Omental fat pad (tissue), 4 donors: ENCODE data around the gene EMP2. TPM values are rescaled to one million over a fixed set of nuclear protein-coding genes. Genes with fewer than 3 reads are reported as not detected.

Experiments used
- ATAC-seq: fragments of 150-250 bp; one replicate; pipeline ENCODE4 v1.9.1; 2016; ENCODE audit warnings: mild to moderate bottlenecking, moderate library complexity; ENCODE audit not compliant: low FRiP score
- DNase-seq: peaks from one replicate; pipeline ENCODE4 v3.0.0-alpha.2; 2019; ENCODE audit warnings: low spot score
- CTCF ChIP-seq, 3 donors: fragments of 450-650 bp; IDR thresholded peaks; one replicate each; pipeline ENCODE4 v1.5.1; 2016 to 2017; ENCODE audit warnings: antibody characterized with exemption in 3 of 3, mild to moderate bottlenecking in 3 of 3, moderate library complexity in 2 of 3
- total RNA-seq, 4 donors: library from RNA; depleted of rRNA; stranded (reverse); fragments of >200 nt; gene quantifications; one replicate each; pipeline ENCODE4 v1.1.0, GENCODE V29; 2016

EMP2 gene
- total RNA-seq, 4 donors from 2014 or later: 36.7 to 80.4 (median 50.1) TPM

DNA sequence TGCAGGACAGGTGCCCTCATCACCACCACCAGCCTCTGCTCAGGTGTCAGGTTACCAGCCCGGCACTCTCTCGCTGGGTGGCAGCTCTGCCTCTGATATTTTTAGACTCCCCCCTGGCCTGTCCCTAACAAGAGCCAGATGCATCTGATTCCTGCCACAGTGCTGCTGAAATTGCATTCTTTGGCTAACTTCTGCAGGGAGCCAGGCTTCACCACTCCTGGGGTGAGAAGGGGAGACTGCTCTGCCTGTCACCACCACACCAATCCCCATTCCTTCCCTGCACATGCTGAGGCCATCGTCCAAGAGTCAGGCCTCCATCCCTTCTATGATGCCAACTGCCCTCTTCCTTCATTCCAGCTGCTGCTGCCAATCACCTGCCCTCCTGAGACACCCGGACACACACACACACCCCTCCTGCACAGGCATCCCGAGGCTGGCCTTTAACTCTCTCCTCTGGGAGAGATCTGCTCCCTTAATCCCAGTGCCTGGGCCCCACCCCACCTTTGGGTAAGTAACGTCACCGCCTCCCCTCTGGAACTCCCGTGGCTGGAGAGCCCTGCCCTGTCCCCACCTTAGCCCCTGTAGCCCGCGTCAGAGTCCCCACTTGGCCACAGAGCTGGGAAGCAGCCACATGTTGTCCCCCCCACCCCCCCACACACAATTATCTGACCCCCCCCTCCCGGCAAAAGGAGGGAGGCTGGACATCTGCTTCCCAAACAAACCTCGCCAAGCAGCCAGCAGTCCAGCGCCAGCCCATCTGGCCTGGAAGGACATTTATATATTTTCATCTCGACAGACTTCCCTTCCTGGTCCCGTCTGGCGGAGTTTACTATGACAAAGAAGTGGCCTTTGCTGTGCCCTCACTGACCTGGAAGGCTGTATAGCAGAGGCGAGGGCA lies 2.8 kb downstream of the EMP2 start:
- TF ChIP-seq CTCF (IDR thresholded peaks at IDR 0.05): no peak
- DNase-seq: no peak
- ATAC-seq: no peak

DNA sequence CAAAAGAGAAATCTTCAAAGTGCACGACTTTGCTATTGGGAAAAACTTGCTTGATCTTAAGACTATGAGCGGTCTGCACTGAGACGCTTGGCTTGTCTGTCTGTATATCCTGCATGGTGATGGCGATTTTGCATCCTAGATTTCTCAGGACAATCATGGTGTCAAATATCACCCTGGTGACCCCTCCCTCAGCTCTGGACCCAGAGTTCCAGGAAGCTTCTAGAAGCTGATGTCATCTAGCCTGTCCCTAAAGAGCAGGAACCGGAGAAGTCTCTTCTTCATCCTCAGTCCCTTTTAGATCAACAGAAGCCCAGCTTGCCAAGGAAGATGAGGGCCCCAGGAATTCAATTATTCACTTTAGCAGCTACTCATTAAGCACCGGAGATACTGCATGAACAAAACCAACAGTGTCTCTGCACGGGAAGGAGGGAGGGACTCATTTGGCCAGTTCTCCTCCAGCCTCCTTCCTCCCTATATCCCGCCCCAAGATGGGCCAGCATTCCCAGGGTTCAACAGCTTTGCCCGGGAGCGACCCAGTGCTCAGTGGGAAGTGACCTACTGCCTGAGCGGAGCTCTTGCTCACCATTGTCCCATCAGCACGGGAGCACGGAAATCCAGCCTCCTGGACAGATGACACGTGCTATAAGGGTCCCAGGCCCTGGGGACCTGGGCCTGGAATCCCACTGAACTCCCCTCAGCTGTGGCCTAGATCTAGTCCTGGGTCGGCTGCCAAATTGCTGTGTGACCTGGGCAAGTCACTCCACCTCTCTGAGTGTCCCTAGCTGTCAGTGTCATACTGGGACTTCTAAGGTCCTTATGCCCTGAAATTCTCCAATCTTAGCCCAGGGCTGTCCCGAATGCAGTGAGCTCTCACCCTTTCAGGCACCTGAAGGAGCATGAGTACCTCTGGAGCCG lies 3.8 kb downstream of the EMP2 start:
- TF ChIP-seq CTCF (IDR thresholded peaks at IDR 0.05): no peak
- DNase-seq (no peak), ATAC-seq (no peak)

- DNase-seq (no peak), ATAC-seq (no peak)
- TF ChIP-seq CTCF (IDR thresholded peaks at IDR 0.05): no peak
Measured at GRCh38 chr16:10575506-10576130, 4.8 kb downstream of the EMP2 start.

DNA sequence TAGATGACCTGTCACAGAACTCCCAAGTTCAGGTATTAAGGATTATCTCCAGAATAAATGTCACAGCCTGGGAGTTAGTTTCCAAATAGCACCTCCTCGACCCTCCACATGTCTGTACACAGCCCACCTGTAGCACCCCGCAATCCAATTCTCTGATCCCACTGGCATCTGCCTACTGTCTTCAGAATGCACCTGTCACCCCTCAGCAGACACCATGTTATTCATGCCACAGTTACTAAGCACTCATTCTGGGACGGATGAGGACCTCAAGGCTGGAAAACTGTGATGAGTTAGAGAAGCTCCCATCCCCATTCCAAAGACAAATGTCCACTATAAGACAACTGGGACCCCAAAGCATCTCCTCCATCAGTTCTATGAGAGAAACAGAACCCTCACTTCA lies 7.8 kb downstream of the EMP2 start:
- DNase-seq (no peak), ATAC-seq (no peak)
- no peak for TF ChIP-seq CTCF (IDR thresholded peaks at IDR 0.05)

DNA sequence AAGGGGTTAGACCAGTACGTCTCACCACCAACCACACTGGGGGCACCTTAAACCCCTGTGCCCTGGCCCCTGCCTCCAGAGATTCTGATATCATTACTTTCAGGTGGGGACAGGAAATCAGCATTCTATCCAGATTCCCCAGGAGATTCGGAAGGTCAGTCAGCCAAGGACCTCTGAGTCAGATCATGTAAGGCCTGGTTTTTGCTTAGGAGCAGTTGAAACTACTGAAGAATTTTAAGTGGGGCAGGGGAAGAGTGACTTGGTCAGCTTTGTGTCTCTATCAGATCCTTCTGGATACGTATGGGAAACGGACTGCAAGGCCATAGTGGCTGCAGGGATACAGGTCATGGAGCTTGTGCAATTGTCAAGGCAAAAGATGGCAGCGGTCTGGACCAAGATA lies 9.0 kb downstream of the EMP2 start:
- ATAC-seq (no peak), DNase-seq (no peak)
- no peak for TF ChIP-seq CTCF (IDR thresholded peaks at IDR 0.05)

- no peak for ATAC-seq
Measured at GRCh38 chr16:10569621-10570020, 10.8 kb downstream of the EMP2 start.

More at GRCh38 chr16:10569621-10570020, 10.8 kb downstream of the EMP2 start:
- no peak for DNase-seq
- TF ChIP-seq CTCF (IDR thresholded peaks at IDR 0.05): no peak
